H54 (cell line): ENCODE data around the gene CCDC88C.
A peak's percentile ranks its signal among the peaks of the same experiment; 100 is the strongest.

ENCODE experiments used
- DNase-seq: peaks from one replicate; pipeline ENCODE4 v3.0.0; 2011; ENCODE audit warnings: low spot score, mixed read lengths; ENCODE audit not compliant: insufficient read length
- FAIRE-seq: peaks from 3 replicates; lab custom pipeline; 2011; peaks lifted over from hg19 to GRCh38; lab: Jason Lieb, UNC
- POLR2A ChIP-seq: IDR thresholded peaks from 2 replicates; pipeline ENCODE4 v1.6.1; 2011; ENCODE audit warnings: low read depth, mild to moderate bottlenecking, low read length

The CCDC88C gene

GRCh38 chr14:91374287-91374878, 43.2 kb downstream of the CCDC88C start:
- FAIRE-seq (no peak), DNase-seq (no peak)
- no peak for TF ChIP-seq POLR2A

DNA sequence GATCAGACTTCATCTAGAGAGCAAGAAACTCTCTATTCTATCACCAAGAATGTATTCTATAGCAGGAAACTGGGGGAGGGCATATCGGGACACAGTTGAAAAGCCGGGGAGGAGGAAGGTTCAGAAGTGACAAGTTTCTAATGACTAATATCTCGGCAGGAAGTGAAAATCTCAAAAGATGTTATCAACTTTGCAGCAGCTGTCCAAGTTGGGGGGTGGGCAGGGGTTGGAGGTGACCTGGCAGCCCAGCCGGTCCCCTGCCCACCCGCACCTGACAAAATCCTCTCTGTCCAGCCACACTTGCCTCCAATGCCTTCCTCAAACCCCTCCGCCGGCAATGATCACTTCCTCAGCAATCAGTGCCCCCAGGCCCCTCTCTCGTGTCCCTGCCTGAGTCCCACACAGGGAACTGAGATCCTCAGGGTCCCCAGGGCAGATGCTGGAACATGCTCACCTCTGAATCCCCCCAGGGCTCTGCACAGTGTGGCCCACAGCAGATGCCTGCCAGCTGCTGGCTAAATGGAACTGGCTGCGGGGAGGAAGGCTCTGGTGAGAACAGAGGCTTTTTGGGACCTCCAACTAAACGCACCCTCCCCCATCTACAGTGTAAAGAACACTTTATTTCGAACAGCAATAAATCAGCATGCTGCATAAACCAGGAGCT, 43.9 kb downstream of the CCDC88C start:
- no peak for FAIRE-seq
- peak; percentile 29 for DNase-seq
- no peak for TF ChIP-seq POLR2A

DNA sequence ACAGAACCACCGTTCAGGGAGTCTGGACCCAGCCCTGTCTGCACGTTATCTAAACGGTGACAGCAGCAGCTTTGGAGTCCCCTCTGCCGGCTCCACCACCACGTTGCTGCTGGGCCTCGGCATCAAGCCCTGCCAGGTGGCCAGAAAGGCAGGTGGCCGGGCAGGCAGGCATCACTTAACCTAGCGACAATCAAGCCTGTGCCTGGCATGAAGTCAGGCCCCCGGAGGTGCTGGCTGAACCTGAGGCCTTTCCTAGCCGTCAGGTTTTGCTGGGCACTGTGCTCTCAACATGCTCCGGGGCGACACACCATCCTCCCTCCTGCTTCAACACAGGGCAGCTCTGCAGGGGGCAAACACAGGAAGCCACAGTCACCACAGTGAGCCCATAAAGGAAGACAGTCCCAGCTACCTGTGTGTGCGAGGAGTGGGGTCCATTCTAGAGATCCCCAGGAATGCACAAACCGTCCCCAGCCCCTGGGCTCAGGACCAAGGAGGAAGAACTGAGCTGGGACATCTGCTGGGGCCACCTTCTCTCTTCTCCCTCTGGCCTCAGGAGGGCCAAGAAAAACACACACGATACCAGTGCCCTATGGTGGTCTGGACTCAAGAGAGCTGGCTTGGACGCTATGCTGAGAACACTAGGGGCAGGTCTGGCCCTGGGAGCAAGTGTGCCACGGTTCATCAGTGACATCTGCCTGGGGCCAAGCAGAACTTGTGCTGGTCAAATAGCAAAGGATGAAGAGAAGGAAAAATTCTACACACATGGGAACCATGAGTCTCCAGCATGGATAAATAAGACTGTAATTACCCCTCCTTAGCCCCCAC, 44.7 kb downstream of the CCDC88C start:
- DNase-seq (no peak), FAIRE-seq (no peak)
- no peak for TF ChIP-seq POLR2A

DNA sequence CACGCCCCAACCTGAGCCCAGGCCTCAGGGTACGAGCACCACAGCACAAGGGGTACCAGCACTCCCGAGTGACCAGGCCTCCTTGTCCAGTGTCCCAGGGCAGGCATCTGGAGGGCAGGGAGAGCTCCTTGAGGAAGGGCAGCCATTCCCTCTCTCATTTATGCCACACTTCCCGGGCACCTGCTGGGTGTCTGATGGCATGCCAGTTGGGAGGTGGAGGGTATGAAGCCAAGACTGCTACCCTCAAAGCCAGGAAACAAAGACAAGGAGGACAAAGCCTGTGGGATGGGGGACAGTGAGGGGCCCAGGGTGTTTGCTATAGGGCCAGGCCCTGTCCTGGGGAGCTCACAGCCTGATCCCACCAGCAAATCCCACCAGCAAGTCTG, 45.6 kb downstream of the CCDC88C start:
- no peak for TF ChIP-seq POLR2A
- no peak for FAIRE-seq

DNA sequence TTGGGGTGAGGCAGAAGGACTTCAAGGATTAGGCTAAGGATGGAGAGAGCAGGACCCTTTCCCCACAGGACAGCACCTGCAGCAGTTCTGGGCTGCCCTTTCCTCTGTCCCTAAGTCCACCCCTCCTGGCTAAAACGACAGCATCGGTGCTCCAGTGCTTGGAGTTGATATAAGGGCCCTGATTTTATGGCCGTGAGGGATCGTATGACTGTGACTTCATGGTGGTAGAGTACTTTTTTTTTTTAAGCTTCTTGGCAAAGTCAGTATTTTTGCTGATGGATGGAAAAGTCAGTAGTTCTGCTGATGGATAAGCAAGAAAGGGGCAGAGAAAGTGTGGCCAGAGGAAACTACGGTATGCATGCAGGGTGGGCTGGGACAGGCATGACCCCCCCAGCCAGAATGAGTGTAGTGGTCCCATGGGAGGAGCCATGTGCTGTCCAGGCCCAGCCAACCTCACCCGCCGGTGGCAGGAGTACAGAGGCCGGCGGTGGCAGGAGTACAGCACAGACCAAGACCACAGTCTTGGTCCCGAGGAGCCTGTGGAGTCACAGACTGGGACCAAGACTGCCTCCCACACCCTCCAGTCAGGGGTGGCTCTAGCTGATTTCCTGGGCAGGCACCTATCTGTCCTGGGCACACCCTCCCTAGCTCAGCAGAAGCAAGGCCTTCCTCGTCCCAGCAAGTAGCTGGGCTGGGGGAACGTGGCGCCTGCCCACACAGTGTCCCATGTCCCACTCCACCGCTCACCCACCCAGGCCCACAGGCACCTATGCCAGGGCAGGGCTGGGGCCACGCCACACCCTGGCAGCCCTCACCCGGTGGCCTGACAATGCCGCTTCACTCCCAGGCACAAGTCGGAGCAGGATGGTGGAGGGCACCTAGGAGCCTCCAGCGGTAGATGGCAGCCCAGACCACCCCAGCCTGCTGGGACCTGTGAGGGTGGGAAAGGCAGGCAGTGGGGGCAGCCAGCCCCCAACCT, 46.3 kb downstream of the CCDC88C start:
- no peak for FAIRE-seq
- no peak for TF ChIP-seq POLR2A
- DNase-seq = no peak

More for the DNA sequence above, 45.6 kb downstream of the CCDC88C start:
- no peak for DNase-seq

DNA sequence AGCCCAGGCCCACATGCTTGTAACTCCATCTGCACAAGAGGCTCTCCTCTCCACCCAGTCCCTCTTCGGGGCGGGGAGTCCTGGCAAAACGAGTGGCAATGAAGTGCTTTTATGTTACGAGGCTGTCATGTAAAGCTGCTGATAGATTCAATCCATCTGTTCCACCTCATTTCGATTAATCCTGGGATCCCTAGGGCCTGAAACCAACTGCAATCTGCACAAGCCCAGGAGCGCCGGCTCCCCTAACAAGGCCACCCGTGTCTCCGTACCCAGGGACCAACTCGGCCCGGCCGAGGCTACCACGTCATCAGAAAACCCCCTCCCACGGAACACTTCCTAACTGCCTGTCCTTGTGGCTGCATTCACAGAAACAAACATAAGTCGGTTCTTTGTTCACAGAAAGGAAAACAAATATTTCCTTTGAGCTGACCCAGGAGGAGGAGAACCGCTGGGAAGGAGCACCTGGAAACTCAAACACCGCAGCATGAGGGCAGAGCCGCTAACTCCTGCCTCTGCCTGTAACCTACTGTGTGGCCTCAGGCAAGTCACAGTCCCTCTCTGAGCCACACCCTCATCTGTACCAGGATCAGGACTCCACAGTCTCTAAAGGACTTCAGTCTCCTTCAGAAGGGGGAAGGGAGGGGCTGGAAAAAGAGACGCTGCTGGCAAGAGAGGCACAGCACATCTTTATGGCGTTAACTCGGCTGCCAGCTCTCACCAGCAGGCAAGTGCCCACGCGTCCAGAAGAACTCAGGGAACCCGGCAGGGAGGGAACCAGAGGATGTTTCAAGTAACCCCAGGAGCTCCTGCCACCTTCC, 47.8 kb downstream of the CCDC88C start:
- FAIRE-seq (no peak), DNase-seq (no peak)
- no peak for TF ChIP-seq POLR2A

DNA sequence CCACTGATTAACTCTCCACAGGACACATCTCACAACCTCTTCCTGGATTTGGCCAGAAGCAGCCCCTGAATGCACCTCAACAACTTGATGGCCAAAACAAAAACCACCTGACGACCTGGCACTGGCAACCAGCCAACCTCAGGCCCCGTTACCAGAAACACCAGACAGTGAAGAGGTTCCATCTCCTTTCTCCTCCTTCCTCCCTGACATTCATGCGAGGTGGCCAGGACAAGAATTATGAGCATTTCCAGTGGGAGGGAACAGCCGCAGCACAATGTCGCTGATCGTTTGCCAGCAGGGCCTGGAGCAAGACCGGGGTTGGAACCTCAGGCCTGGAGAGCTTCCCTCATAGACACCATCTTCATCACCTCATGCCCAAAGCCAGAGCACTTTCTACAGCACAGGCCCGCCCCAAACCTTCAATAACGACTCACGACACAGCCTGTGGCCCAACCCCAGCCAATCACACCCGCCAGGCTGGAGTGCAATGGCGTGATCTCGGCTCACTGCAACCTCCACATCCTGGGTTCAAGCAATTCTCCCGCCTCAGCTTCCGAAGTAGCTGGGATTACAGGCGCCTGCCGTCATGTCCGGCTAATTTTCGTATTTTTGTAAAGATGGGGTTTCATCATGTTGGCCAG, 48.7 kb downstream of the CCDC88C start:
- no peak for DNase-seq
- no peak for TF ChIP-seq POLR2A
- no peak for FAIRE-seq

DNA sequence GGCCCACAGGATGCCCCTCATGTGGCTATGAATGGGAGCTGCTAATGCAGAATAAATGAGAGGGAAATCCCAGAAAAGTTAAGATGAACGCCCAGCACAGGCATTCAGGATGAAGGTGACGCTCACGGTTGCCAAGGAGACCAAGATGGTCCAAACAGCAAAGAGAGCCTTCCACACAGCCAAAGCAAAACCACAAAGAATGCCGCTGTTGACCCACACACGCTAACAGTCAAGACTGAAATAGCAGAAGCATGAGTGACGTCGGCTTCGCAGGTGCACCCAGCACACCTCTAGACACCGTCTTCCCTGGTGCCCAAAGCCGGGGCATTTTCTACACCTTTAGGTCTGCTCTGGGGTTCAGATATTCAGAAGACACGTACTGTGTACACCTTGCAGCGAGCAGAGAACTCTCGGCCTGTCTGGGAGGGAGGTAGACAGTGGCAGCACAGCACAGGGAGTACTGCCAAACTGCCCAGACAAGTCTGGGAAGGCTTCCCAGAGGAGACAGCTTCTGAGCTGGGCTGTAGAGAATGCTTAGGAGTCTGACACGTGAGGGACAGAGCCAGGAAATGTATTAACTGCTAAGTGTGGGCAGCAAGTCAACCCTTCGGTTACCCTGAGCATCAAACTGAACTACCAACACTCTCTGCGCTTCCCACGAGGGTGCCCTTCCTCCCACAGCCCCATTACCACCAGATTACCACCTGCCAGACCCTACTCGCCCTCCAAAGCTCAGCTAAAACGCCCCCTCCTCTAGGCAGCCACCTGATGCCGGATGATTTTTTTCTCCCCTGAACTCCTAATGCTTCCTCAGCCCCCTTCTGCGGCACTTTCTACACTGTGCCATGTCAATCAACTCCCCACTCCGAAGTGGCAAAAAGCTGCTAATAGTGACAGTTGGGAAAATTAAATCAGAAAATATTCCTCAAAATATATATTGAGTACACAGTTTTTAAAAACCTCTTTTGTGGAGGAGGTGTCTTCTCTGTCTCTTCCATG, 50.1 kb downstream of the CCDC88C start:
- FAIRE-seq = peak; percentile 64
- no peak for TF ChIP-seq POLR2A

GRCh38 chr14:91366749-91367148, 50.9 kb downstream of the CCDC88C start:
- no peak for FAIRE-seq
- no peak for DNase-seq
- TF ChIP-seq POLR2A = no peak

More for the DNA sequence above, 50.1 kb downstream of the CCDC88C start:
- peak; percentile 71 for DNase-seq

GRCh38 chr14:91365552-91365951, 52.1 kb downstream of the CCDC88C start:
- no peak for TF ChIP-seq POLR2A
- DNase-seq (no peak), FAIRE-seq (no peak)
